GM12873 (cell line): ENCODE data around the gene CHST6.

ENCODE experiments used
- TF ChIP-seq, protein P1 (sequence below): IDR thresholded peaks from 2 replicates; pipeline ENCODE4 v1.5.1; 2012; ENCODE audit warnings: low read depth, mild to moderate bottlenecking, moderate library complexity, low read length, control low read depth; ENCODE audit not compliant: insufficient read depth; ENCODE audit errors: missing control alignments

The CHST6 gene

DNA sequence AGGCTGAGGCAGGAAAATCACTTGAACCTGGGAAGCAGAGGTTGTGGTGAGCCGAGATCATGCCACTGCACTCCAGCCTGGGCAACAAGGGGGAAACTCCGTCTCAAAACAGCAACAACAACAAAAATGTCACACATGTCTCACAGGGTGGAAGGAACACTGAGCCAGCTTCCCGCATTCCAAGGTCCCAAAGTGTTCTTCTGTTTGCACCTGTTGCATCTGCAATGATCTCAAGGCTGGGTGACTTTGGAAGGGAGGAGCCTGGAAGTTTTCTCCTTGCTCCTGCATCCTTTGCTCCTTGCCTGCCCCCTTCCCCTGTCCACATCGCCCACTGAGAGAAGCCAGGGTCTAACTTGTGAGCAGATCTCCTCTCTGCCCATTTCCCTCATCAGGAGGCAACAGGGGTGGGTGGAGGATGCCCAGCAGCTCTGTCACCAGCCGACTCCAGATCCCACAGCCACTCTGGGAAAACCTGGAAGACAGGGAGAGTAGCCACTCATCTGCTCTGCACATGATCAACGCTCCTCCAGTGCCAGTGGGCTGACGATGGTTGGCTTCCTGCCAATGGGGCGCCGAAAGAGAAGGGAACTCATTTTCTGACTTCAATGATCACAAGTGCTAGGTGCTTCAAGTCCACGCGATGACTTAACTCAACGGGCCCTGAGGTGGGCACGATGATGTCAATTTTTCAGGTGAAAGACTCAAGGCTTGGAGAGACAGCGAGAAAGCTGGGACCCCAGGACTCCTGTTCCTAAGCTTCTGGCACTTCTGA lies 12.6 kb downstream of the CHST6 start:
- TF ChIP-seq, protein P1, sequence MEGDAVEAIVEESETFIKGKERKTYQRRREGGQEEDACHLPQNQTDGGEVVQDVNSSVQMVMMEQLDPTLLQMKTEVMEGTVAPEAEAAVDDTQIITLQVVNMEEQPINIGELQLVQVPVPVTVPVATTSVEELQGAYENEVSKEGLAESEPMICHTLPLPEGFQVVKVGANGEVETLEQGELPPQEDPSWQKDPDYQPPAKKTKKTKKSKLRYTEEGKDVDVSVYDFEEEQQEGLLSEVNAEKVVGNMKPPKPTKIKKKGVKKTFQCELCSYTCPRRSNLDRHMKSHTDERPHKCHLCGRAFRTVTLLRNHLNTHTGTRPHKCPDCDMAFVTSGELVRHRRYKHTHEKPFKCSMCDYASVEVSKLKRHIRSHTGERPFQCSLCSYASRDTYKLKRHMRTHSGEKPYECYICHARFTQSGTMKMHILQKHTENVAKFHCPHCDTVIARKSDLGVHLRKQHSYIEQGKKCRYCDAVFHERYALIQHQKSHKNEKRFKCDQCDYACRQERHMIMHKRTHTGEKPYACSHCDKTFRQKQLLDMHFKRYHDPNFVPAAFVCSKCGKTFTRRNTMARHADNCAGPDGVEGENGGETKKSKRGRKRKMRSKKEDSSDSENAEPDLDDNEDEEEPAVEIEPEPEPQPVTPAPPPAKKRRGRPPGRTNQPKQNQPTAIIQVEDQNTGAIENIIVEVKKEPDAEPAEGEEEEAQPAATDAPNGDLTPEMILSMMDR = no peak

DNA sequence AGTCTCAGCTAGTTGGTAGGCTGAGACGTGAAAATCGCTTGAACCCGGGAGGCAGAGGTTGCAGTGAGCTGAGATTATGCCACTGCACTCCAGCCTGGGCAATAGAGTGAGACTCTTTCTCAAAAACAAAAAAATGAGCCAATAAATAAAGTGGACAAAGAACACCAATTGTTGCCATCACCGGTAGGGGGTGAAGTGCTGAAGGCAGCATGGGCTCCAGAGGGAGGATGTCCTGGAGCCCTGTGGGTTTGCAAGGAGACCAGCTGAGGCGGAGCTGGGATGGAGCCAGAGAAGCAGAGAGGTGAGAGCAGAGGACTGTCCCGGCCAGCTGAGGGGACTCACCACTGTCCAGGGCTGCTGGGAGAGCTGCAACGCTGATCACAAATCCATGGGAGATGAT lies 13.8 kb downstream of the CHST6 start:
- TF ChIP-seq, protein P1 = no peak

DNA sequence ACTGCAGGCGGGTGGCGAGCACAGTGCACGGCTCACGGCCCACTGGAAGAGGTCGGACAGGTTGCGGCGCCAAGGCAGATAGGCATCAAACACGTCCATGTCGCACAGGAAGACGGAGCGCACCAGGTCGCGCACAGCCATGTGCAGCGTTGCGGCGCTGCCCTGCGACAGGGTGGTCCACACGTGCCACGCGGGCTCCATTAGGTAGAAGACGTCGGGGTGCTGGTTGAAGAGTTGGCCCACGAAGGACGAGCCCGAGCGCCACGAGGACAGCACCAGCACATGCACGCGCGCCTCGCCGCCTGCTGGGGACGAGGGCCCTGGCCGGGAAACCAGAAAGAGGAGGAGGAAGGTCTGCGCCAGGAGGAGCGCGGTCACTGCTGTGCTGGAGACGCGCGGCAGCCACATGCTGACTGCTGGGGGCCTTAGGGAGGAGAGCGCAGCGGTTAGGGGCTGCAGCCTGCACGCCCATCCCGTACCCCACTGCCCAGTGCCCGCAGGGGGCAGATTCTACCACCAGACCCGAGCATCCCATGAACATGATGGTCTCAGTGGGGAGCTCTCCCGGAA lies 15.7 kb downstream of the CHST6 start:
- TF ChIP-seq, protein P1 = no peak

DNA sequence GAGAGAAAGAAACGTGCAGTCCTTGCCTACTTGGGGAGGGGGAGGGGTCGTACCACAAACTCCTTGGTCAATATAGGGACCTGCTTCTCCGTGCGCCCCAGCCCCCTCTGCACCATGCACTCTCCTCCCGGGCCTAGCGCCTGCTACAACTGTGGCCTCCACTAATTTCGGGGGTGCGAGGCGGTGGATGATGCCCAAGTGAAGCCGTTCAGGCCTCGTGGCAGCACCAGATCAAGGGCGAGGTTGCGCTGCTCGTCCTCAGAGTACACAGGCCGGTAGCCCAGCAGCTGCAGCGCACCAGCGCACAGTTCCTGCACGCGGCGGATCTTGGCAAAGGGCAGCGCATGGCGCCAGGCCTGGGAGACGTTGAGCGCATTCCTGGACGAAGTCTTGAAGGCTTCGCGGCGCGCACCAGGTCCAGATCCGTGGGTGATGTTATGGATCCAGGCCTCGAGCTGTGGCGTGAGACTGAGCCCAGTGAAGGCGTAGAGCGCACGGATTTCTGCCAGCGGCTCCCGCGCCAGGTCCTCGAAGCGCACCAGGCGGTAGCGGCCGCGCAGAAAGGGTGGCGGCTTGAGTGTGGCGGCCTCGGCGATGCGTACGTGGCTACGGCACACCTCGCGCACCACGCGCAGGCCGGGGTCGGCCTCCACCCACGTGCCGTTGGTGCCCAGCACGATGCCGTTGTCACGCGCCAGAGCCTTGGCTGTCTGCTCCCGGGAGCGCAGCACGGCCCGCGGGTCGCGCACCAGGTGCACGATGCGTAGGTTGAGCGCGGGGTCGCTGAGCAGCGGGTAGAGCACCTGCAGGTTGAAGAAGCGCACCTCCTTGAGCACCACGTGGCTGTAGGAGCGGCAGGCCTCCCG lies 16.5 kb downstream of the CHST6 start:
- TF ChIP-seq, protein P1 = no peak

DNA sequence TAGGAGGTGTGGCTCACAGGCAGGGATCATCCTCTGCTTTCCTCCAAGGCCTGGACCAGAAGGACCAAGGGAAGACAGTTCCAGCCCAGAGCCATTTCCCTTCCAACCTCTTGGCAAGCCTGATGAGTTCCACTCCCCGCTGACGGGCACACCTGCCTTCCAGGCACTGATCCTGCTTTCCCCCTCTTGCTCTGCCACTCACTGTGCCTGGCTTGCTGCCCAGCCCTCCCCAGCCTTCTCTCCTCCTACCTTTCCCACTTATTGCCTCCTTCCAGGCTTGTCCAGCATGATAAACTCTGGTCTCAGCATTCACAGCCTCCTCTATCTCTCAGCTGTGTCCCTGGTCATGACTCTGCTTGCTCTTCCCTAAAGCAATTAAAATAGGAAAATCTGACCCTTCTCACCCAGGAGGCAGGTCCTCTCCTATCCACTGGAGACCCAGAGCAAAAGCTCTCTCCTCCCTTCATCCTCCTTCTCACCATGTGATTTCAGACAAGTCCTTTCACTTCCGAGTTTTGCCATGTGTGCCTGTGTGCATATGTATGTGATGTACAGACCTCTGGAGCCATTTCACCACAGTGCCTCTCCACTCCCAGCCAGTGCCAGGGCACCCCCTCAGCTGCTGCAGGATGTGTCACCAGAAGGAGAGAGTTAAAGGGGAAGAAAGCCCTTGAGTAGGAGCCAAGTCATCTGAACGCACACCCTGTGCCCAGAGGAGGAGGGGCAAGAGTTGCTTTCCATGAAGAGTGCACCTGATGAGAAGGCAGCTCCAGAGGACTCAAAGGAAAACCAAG lies 17.4 kb downstream of the CHST6 start:
- TF ChIP-seq, protein P1 = no peak

DNA sequence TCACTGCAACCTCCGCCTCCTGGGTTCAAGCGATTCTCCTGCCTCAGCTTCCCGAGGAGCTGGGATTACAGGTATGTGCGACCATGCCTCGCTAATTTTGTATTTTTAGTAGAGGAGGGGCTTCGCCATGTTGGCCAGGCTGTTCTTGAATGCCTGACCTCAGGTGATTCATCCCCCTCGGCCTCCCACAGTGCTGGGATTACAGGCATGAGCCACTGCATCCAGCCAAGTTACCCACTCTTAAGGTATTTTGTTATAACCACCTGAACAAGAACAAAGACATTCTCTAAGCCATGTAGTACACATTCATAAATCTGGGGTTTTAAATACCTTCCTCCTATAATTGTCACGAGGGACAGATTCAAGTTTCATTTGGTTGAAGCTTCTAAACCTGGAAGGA lies 18.4 kb downstream of the CHST6 start:
- TF ChIP-seq, protein P1 = no peak

DNA sequence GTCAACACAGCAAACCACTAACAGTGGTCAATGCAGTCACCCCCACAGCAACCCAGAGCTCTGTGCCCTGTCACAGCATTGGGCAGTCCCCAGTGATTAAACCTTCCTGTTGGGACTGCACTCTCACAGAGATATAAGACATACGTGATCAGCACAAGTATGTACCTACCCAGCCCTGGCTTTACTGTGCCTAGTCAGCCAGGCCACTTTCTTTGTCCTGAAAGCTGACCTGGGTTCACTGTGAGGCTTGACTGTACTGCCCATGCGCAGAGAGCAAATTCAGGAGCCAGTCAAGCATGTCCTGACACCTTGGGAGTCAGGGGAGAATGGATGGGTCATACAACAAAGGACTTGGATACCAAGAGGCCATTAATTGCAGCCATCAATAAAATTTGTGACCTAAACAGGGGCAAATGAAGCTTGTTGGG lies 19.8 kb downstream of the CHST6 start:
- TF ChIP-seq, protein P1 = no peak
